ENCODE data around the gene OSBPL8. TPM values are rescaled to one million over a fixed set of nuclear protein-coding genes. Genes with fewer than 3 reads are reported as not detected.

Gene OSBPL8
- total and polyA plus RNA-seq, 4 donors: 8.6 to 114 (median 53.3) TPM

DNA sequence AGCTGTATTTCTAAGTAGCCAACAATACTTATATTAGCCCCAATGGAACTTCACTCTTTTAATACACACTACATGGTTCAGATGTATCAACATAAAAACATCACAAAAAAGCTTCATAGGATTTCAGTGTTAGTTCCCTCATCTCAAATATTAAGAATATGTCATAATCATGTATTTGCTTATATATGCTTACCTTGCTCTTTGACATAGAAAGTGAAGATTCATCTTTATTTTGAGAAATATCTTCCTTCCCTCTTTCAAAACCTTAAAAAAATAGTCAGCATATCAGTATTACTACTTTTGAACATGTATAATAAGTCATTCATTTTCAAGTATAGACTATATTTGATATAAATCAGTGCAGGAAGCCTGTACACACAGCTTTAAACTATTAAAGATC is 149.2 kb downstream of the OSBPL8 start:
- TF ChIP-seq, protein P1, sequence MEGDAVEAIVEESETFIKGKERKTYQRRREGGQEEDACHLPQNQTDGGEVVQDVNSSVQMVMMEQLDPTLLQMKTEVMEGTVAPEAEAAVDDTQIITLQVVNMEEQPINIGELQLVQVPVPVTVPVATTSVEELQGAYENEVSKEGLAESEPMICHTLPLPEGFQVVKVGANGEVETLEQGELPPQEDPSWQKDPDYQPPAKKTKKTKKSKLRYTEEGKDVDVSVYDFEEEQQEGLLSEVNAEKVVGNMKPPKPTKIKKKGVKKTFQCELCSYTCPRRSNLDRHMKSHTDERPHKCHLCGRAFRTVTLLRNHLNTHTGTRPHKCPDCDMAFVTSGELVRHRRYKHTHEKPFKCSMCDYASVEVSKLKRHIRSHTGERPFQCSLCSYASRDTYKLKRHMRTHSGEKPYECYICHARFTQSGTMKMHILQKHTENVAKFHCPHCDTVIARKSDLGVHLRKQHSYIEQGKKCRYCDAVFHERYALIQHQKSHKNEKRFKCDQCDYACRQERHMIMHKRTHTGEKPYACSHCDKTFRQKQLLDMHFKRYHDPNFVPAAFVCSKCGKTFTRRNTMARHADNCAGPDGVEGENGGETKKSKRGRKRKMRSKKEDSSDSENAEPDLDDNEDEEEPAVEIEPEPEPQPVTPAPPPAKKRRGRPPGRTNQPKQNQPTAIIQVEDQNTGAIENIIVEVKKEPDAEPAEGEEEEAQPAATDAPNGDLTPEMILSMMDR (IDR thresholded peaks at IDR 0.05; ENCODE audit: control extremely low read depth, extremely low read depth): no peak
- H3K4me3 ChIP-seq: no peak overlapping the region
- H3K27me3 ChIP-seq (ENCODE audit: control insufficient read depth in 3 of 3, insufficient read depth in 3 of 3, low read length in 2 of 3): no peaks in the 10 kb centered on the region
- no peak overlapping the region for H3K27ac ChIP-seq (ENCODE audit: low read depth in 1 of 2, low read length in 1 of 2)
- H3K9me3 ChIP-seq (ENCODE audit: control insufficient read depth in 4 of 4, insufficient read depth in 3 of 4, low read length in 3 of 4): no peaks in the 10 kb centered on the region
- DNase-seq (no peak), ATAC-seq (ENCODE audit: insufficient read depth, low FRiP score) (no peak)
- no peaks in the 10 kb centered on the region for H3K4me1 ChIP-seq (ENCODE audit: control insufficient read depth in 5 of 5, insufficient read depth in 5 of 5, low read length in 5 of 5)
- H3K9ac ChIP-seq (ENCODE audit: insufficient read depth in 1 of 2, low read length in 2 of 2): no peak overlapping the region
- H3K36me3 ChIP-seq (ENCODE audit: control insufficient read depth in 4 of 4, insufficient read depth in 4 of 4, low read length in 4 of 4): peaks cover 0 to 2% (median 0%) of the 10 kb centered on the region in 4 donors

DNA sequence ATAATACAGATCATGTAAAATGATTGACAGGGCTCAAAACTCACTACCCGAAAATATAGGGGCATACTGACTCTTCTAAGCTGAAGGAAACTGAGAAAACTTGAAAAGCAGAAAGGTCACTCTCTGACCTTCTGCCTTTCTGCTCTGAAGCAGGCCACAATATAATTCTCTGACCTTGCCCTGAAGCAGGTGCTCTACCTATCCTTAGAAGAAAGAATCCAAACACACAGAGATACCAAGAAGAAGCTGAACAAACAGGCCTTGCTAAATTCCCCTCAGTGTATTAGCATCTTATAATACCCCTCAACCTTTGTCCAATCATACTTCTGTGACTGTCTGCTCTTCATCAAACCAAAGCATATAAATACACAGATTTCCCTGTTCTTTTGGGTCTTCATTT is 150.5 kb downstream of the OSBPL8 start:
- no peak overlapping the region for H3K4me3 ChIP-seq
- 84 to 85% methylated on average over 1 of the region's 1 CpG for WGBS, 2 donors
- H3K4me1 ChIP-seq (ENCODE audit: control insufficient read depth in 5 of 5, insufficient read depth in 5 of 5, low read length in 5 of 5): no peaks in the 10 kb centered on the region
- no peak overlapping the region for H3K9ac ChIP-seq (ENCODE audit: insufficient read depth in 1 of 2, low read length in 2 of 2)
- no peak for ATAC-seq (ENCODE audit: insufficient read depth, low FRiP score)
- no peak for DNase-seq
- TF ChIP-seq, protein P1 (IDR thresholded peaks at IDR 0.05; ENCODE audit: control extremely low read depth, extremely low read depth): no peak
- H3K27ac ChIP-seq (ENCODE audit: low read depth in 1 of 2, low read length in 1 of 2): no peak overlapping the region
- H3K36me3 ChIP-seq (ENCODE audit: control insufficient read depth in 4 of 4, insufficient read depth in 4 of 4, low read length in 4 of 4): peaks cover 0 to 2% (median under 1%) of the 10 kb centered on the region in 4 donors
- H3K9me3 ChIP-seq (ENCODE audit: control insufficient read depth in 4 of 4, insufficient read depth in 3 of 4, low read length in 3 of 4): no peaks in the 10 kb centered on the region
- H3K27me3 ChIP-seq (ENCODE audit: control insufficient read depth in 3 of 3, insufficient read depth in 3 of 3, low read length in 2 of 3): no peaks in the 10 kb centered on the region

DNA sequence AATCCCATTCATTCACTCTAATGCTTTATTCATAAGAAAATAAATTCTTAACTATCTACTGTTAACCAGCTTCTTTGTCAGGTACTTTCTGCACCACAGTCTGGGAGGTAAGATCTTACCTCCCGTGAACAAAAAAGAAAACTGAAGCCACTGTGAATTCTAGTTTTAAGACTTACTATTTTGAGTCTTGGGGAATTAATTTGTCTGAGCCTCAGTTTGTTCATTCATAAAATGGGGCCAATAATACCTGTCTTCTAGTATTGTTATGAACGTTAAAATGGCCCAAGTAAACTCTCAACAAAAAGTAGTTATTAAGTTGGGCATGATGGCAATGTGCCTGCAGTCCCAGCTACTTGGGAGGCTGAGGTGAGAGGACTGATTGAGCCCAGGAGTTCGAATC is 151.9 kb downstream of the OSBPL8 start:
- Histone ChIP-seq H3K4me3 (no peak overlapping the region), H3K4me1 (ENCODE audit: control insufficient read depth in 5 of 5, insufficient read depth in 5 of 5, low read length in 5 of 5) (no peaks in the 10 kb centered on the region), H3K9me3 (ENCODE audit: control insufficient read depth in 4 of 4, insufficient read depth in 3 of 4, low read length in 3 of 4) (no peaks in the 10 kb centered on the region), H3K27ac (ENCODE audit: low read depth in 1 of 2, low read length in 1 of 2) (no peak overlapping the region), H3K27me3 (ENCODE audit: control insufficient read depth in 3 of 3, insufficient read depth in 3 of 3, low read length in 2 of 3) (no peaks in the 10 kb centered on the region), H3K9ac (ENCODE audit: insufficient read depth in 1 of 2, low read length in 2 of 2) (no peak overlapping the region), H3K36me3 (ENCODE audit: control insufficient read depth in 4 of 4, insufficient read depth in 4 of 4, low read length in 4 of 4) (peaks cover 0 to 2% (median under 1%) of the 10 kb centered on the region in 4 donors)
- ATAC-seq (ENCODE audit: insufficient read depth, low FRiP score): no peak
- TF ChIP-seq, protein P1 (IDR thresholded peaks at IDR 0.05; ENCODE audit: control extremely low read depth, extremely low read depth): no peak
- DNase-seq: no peak
- whole genome bisulfite sequencing, 2 donors: 97% methylated on average over 3 of the region's 3 CpGs

DNA sequence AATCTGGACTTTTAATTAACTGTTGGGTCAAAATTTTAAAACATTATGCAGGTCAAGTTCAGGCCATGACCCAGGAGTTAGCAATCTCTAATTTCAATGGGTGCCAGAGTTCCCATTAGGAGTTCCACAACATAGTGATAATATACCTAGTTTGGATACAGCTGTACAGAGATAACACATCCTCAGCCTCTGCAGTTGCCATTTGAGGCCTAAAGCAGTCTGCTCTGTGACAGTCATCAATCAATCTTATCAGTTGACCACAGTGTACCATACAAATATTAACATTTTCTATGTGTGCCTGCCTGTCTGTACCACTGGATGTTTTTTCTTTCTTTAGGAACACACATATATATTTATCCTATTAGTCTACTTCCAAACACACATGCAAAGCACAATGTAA is 157.3 kb downstream of the OSBPL8 start:
- DNase-seq: no peak
- H3K4me1 ChIP-seq (ENCODE audit: control insufficient read depth in 5 of 5, insufficient read depth in 5 of 5, low read length in 5 of 5): peaks cover 0 to 5% (median 0%) of the 10 kb centered on the region in 5 donors
- no peak overlapping the region for H3K4me3 ChIP-seq
- H3K36me3 ChIP-seq (ENCODE audit: control insufficient read depth in 4 of 4, insufficient read depth in 4 of 4, low read length in 4 of 4): peaks cover 0 to 21% (median 18%) of the 10 kb centered on the region in 4 donors
- ATAC-seq (ENCODE audit: insufficient read depth, low FRiP score): no peak
- no peak overlapping the region for H3K27ac ChIP-seq (ENCODE audit: low read depth in 1 of 2, low read length in 1 of 2)
- no peaks in the 10 kb centered on the region for H3K9me3 ChIP-seq (ENCODE audit: control insufficient read depth in 4 of 4, insufficient read depth in 3 of 4, low read length in 3 of 4)
- no peak overlapping the region for H3K9ac ChIP-seq (ENCODE audit: insufficient read depth in 1 of 2, low read length in 2 of 2)
- TF ChIP-seq, protein P1 (IDR thresholded peaks at IDR 0.05; ENCODE audit: control extremely low read depth, extremely low read depth): no peak
- no peaks in the 10 kb centered on the region for H3K27me3 ChIP-seq (ENCODE audit: control insufficient read depth in 3 of 3, insufficient read depth in 3 of 3, low read length in 2 of 3)
